Measurements from ENCODE around the gene GAST.
"Not testable (repeated sequence)": the region's sequence is repeated elsewhere in the genome, so short reads cannot be mapped to it uniquely, and the experiment has no call there.

Gene GAST

DNA sequence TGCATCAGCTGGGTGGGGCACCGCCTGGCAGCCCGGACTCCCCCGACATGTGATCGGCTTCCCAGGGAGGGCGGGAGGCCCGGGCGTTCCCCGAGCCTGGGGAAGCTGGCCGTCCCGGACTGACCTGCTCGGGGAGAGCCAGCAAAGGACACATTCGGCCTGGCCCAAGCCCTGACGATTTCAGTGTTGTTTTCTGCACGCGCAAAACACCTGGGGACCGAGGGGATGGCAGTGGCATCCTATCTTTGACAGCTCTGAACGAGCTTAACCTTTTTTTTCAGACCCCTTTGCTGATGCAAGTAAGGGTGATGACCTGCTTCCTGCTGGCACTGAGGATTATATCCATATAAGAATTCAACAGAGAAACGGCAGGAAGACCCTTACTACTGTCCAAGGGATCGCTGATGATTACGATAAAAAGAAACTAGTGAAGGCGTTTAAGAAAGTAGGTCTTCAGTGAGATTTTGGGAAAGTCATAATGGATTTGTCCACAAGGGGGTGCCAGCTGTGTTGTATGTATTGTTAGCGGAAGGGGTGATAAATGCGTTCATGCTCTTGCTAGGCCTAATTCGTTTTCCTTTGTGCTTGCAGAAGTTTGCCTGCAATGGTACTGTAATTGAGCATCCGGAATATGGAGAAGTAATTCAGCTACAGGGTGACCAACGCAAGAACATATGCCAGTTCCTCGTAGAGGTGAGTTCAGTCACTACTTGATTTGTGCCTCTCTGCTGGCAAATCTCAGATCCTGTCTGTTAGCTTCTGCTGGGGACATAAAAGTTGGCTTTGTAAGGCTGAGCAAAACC lies 22.4 kb upstream of the GAST start:
- H3K36me3 Mint-ChIP-seq, result peaks cover 50% of the 10 kb centered on the region
- CTCF ChIA-PET, result interaction anchor here (1.0 to 6.5 kb wide), 8 partner anchors 10 to 141 kb away, joined by 3 to 72 read pairs (median 12); no protein-coding TSS in a partner anchor
- H3K27ac Mint-ChIP-seq, result peak overlapping the region; percentile 100
- H3K4me1 Mint-ChIP-seq, result peaks cover 39% of the 10 kb centered on the region
- H3K27me3 Mint-ChIP-seq, result peaks cover 9% of the 10 kb centered on the region
- H3K9me3 Mint-ChIP-seq, result no peaks in the 10 kb centered on the region
- peak; percentile 74 for DNase-seq
- H3K4me3 Mint-ChIP-seq, result peak overlapping the region; percentile 96

DNA sequence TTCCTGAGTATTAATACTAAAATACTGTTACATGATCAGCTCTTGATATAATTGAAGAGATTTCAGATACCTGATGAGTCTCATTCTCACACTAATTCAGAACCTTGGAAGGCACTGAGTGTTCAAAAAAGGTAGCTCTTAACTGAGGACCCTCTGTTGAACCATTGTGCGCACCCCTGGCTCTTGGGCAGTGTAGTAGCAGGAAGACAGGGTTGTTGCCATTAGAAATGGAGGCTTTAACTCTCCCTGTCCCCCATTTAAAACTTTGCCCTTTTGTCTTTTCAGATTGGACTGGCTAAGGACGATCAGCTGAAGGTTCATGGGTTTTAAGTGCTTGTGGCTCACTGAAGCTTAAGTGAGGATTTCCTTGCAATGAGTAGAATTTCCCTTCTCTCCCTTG lies 21.6 kb upstream of the GAST start:
- CTCF ChIA-PET, result interaction anchor here (2.5 to 6.5 kb wide), 4 partner anchors 11 to 27 kb away, joined by 16 to 72 read pairs (median 40); no protein-coding TSS in a partner anchor
- Mint-ChIP-seq H3K9me3 (no peaks in the 10 kb centered on the region), H3K36me3 (peaks cover 50% of the 10 kb centered on the region), H3K27ac (peak overlapping the region; percentile 100), H3K4me1 (peaks cover 42% of the 10 kb centered on the region), H3K4me3 (peak overlapping the region; percentile 96), H3K27me3 (peaks cover 9% of the 10 kb centered on the region)
- no peak for DNase-seq

- H3K27ac Mint-ChIP-seq, result peak overlapping the region; percentile 62
- H3K4me3 Mint-ChIP-seq, result peak overlapping the region; percentile 96
- CTCF ChIA-PET, result interaction anchor here (4.4 to 6.5 kb wide), 3 partner anchors 11 to 28 kb away, joined by 28 to 72 read pairs (median 52); no protein-coding TSS in a partner anchor
- peaks cover 53% of the 10 kb centered on the region for H3K36me3 Mint-ChIP-seq
- DNase-seq, result no peak
- peaks cover 47% of the 10 kb centered on the region for H3K4me1 Mint-ChIP-seq
- peaks cover 9% of the 10 kb centered on the region for H3K27me3 Mint-ChIP-seq
- H3K9me3 Mint-ChIP-seq, result no peaks in the 10 kb centered on the region
Measured at GRCh38 chr17:41691031-41691777, 20.9 kb upstream of the GAST start.

DNA sequence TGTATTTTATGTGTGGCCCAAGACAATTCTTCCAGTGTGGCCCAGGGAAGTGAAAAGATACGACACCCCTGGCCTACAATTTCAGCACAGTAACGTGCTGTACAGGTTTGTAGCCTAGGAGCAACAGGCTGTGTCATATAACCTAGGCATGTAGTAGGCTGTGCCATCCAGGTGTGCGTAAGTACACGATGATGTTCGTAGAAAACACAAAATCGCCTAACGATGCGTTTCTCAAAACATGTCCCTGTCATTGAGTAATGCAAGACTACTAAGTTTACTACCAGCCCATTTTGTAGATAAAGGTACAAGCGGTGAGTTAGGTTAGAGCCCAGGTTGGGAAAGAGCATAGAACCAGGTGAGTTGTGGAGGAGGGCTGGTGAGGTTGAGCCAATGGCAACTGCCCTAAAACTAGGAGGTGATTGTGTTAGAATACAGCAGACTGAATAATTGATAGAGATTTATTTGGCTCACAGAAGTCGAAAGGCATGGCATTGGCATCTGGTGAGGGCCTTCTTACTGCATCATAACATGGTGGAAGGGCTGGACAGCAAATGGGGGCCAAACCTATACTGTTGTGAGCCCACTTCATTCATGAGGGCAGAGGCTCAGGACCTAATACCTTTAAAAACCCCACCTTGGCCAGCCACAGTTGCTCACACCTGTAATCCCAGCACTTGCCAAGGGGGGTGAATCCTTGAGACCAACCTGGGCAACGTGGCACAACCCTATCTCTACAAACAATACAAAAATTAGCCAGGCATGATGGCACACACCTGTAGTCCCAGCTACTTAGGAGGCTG lies 19.2 kb upstream of the GAST start:
- Mint-ChIP-seq H3K36me3 (peaks cover 51% of the 10 kb centered on the region), H3K4me3 (no peak overlapping the region), H3K27me3 (peaks cover 9% of the 10 kb centered on the region), H3K27ac (peak overlapping the region; percentile 2), H3K9me3 (no peaks in the 10 kb centered on the region), H3K4me1 (peaks cover 44% of the 10 kb centered on the region)
- CTCF ChIA-PET, result interaction anchor here (0.6 to 6.5 kb wide), 6 partner anchors 13 to 777 kb away, joined by 3 to 72 read pairs (median 4); no protein-coding TSS in a partner anchor
- DNase-seq, result no peak

DNA sequence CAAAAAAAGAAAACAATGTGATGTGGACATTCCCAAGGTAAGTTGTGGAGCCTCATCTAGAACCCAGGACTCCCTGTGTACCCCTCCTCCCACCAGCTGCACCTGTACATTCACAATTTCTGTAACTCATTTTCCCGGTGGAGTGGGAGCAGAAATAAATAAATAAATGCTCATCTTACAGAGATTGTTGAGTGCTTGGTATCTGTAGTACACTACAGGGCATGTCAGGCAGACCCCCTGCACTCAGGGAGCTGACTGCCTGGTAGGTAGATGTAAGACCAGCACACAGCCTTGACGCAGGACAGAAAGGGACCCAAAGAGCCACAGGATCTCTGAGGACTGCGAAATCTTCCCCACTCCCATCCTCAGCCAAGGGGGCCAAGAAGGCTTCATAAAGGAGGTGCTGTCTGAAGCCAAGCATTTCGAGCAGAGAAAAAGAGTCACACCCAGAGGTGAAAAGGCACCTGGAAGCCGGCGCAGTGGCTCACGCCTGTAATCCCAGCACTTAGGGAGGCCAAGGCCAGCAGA lies 16.9 kb upstream of the GAST start:
- CTCF ChIA-PET, result interaction anchor here (0.6 to 2.1 kb wide), 16 partner anchors 10 to 179 kb away, joined by 3 to 19 read pairs (median 5); no protein-coding TSS in a partner anchor

DNA sequence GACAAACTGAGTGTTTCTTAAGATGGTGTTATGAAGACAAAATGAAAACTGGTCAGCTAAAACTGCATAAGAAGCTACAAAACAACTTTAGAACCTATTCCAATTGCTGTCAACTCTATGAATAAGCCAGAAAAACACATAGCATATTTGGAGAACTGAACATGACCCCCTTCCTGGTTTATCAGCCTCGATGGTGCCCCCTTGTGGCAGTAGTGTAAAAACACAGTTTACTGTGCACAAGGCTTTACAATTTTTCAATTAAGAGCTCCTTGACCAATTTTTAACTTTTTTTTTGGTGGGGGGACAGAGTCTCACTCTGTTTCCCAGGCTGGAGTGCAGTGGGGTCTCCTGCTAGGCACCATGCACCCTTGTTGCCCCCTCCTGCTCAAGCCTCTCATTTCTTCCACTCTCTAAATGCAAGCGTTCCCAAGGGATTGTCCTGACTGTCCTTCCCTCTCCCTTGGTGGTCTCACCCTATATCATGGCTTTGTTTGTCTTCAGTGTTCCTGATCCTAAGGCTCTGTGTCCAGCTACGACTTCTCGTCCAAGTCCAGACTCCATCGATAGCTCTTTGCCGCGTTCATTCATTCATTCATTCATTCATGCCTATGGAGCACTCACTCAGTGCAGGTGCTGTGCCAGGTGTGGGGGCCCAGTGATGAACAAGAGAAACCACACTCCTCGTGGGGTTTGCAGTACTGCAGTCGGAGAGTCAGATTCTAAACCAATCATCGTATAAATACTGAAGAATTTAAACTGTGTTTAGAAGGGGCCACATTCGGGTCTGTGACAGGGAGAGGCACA lies 16.0 kb upstream of the GAST start:
- Mint-ChIP-seq H3K4me1 (peaks cover 29% of the 10 kb centered on the region), H3K27ac (peak overlapping the region; percentile 81), H3K9me3 (no peaks in the 10 kb centered on the region), H3K4me3 (no peak overlapping the region), H3K27me3 (peaks cover 4% of the 10 kb centered on the region), H3K36me3 (peaks cover 32% of the 10 kb centered on the region)
- CTCF ChIA-PET, result interaction anchor here (0.6 to 2.1 kb wide), 19 partner anchors 9 to 178 kb away, joined by 3 to 19 read pairs (median 4); partner anchors contain the start of gene HAP1
- peak; percentile 86 for DNase-seq

More for the DNA sequence above, 16.9 kb upstream of the GAST start:
- Mint-ChIP-seq H3K4me1 (peaks cover 38% of the 10 kb centered on the region), H3K27me3 (peaks cover 4% of the 10 kb centered on the region), H3K27ac (no peak overlapping the region), H3K9me3 (no peaks in the 10 kb centered on the region), H3K36me3 (peaks cover 41% of the 10 kb centered on the region), H3K4me3 (no peak overlapping the region)
- DNase-seq, result no peak

- DNase-seq, result no peak
- CTCF ChIA-PET, result no interaction called here
- Mint-ChIP-seq H3K27me3 (peaks cover 9% of the 10 kb centered on the region), H3K36me3 (peaks cover 21% of the 10 kb centered on the region), H3K4me1 (peaks cover 19% of the 10 kb centered on the region), H3K4me3 (no peak overlapping the region), H3K9me3 (no peaks in the 10 kb centered on the region), H3K27ac (no peak overlapping the region)
Measured at GRCh38 chr17:41697122-41697962, 14.8 kb upstream of the GAST start.

DNA sequence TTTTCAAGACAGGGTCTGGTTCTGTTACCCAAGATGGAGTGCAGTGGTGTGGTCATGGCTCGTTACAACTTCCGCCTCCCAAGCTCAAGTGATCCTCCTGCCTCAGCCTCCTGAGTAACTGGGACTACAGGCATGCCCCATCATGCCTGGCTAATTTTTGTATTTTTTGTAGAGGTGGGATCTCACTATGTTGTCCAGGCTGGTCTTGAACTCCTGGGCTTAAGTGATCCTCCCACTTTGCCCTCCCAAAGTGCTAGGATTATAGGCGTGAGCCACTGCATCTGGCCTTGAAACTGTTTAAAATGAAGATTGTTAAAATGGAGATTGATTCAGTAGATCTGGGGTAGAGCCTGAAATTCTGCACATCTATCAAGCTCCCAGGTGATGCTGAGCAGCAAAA lies 11.3 kb upstream of the GAST start:
- CTCF ChIA-PET, result interaction anchor here (0.6 kb wide), 1 partner anchor 20 kb away, joined by 3 read pairs; no protein-coding TSS in a partner anchor
- H3K27ac Mint-ChIP-seq, H3K4me1 Mint-ChIP-seq, H3K4me3 Mint-ChIP-seq, H3K36me3 Mint-ChIP-seq, H3K9me3 Mint-ChIP-seq, DNase-seq: not testable (repeated sequence)
- H3K27me3 Mint-ChIP-seq, result peaks cover 17% of the 10 kb centered on the region

GRCh38 chr17:41702712-41703111 lies 9.4 kb upstream of the GAST start:
- DNase-seq, result no peak
- H3K9me3 Mint-ChIP-seq, result no peaks in the 10 kb centered on the region
- no peak overlapping the region for H3K27ac Mint-ChIP-seq
- peaks cover 22% of the 10 kb centered on the region for H3K27me3 Mint-ChIP-seq
- CTCF ChIA-PET, result interaction anchor here (1.3 kb wide), 1 partner anchor 87 kb away, joined by 3 read pairs; no protein-coding TSS in a partner anchor
- no peak overlapping the region for H3K4me3 Mint-ChIP-seq
- H3K4me1 Mint-ChIP-seq, result no peaks in the 10 kb centered on the region
- no peaks in the 10 kb centered on the region for H3K36me3 Mint-ChIP-seq

DNA sequence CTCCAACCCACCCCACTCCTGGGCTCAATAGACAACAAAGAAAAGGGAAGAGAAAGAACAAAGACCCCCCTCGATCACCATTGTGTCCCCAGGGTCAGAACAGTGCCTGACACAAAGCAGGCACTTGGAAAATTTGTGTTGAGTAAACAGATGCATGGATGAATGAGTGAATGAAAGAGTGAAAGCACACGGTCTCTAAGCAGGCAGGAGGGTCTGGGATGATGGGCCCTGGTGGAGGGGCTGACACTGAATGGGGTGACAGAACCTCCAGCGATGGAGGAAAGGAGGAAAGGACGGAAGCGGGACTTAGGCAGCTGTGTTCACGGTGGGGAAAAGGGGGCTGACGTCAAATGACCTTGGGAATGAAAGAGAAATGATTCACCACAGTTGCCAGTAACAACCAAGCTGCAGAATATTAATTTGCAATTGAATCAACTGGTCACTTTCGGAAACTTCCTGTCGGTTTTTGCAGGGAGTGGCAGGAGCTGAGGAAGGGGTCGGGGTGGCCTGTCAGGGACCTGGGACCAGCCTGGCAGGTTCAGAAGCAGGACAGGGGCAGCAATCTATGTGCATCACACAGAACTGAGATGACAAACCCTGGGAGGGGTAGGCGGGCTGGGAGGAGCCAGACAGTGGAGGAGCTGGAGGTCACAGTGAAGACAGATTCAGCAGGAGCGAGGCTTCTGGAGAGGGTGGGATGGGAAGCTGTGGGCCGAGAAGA lies 6.7 kb upstream of the GAST start:
- no peak for DNase-seq
- no peaks in the 10 kb centered on the region for H3K36me3 Mint-ChIP-seq
- H3K4me1 Mint-ChIP-seq, result no peaks in the 10 kb centered on the region
- H3K4me3 Mint-ChIP-seq, result no peak overlapping the region
- CTCF ChIA-PET, result interaction anchor here (2.1 kb wide), 1 partner anchor 9 kb away, joined by 8 read pairs; no protein-coding TSS in a partner anchor
- peaks cover 38% of the 10 kb centered on the region for H3K27me3 Mint-ChIP-seq
- H3K9me3 Mint-ChIP-seq, result no peaks in the 10 kb centered on the region
- no peak overlapping the region for H3K27ac Mint-ChIP-seq

GRCh38 chr17:41707803-41708669 lies 4.1 kb upstream of the GAST start:
- DNase-seq, result no peak
- Mint-ChIP-seq H3K27ac (no peak overlapping the region), H3K4me1 (no peaks in the 10 kb centered on the region), H3K27me3 (peaks cover 57% of the 10 kb centered on the region), H3K9me3 (no peaks in the 10 kb centered on the region), H3K4me3 (no peak overlapping the region), H3K36me3 (no peaks in the 10 kb centered on the region)
- CTCF ChIA-PET, result interaction anchor here (0.6 to 3.3 kb wide), 2 partner anchors 12 to 15 kb away, joined by 3 to 13 read pairs; no protein-coding TSS in a partner anchor

All from activated naive CD4-positive, alpha-beta T cell treated with anti-CD3 and anti-CD28 coated beads, Interleukin-2, amount 10 ng/mL, durations not matched to agents 7 days and 5 days (primary cell).